ENCODE measurements around the gene MNAT1.

- TF ChIP-seq CTCF (conservative IDR thresholded peaks at IDR 0.05) (no peak), EZH2 (IDR thresholded peaks at IDR 0.05; ENCODE audit: low read depth) (no peak)
Observed at GRCh38 chr14:60859525-60859924, 125.0 kb downstream of the MNAT1 start.

Measured in PC-9 (cell line).